Ecto neural progenitor cell (in vitro differentiated cells): Measurements from ENCODE around the gene PLA2G4C.

ENCODE experiments used
- DNase-seq: peaks from one replicate; pipeline ENCODE4 v3.0.0-alpha.2; 2018; ENCODE audit warnings: low spot score

PLA2G4C gene

GRCh38 chr19:48110350-48110966, at the start of gene PLA2G4C:
TSS of gene PLA2G4C (minus strand) at chr19:48110817. CDS start at chr19:48106529, 4,288 bp downstream.
- peak; percentile 92 for DNase-seq

GRCh38 chr19:48158210-48158790, 47.7 kb upstream of the PLA2G4C start:
- DNase-seq: no peak

GRCh38 chr19:48154003-48154402, 43.4 kb upstream of the PLA2G4C start:
- no peak for DNase-seq

- DNase-seq: peak; percentile 67
These were observed 41.9 kb upstream of the PLA2G4C start for GRCh38 chr19:48152551-48152950.

GRCh38 chr19:48149430-48149829, 38.8 kb upstream of the PLA2G4C start:
- DNase-seq: no peak

GRCh38 chr19:48148576-48148975, 38.0 kb upstream of the PLA2G4C start:
- DNase-seq: no peak

GRCh38 chr19:48147597-48148175, 37.1 kb upstream of the PLA2G4C start:
- no peak for DNase-seq

GRCh38 chr19:48139053-48139452, 28.4 kb upstream of the PLA2G4C start:
- DNase-seq: no peak

GRCh38 chr19:48137411-48137810, 26.8 kb upstream of the PLA2G4C start:
- no peak for DNase-seq

GRCh38 chr19:48136547-48136946, 25.9 kb upstream of the PLA2G4C start:
- no peak for DNase-seq

GRCh38 chr19:48135411-48135810, 24.8 kb upstream of the PLA2G4C start:
- DNase-seq: no peak

GRCh38 chr19:48133094-48133493, 22.5 kb upstream of the PLA2G4C start:
- DNase-seq: no peak

GRCh38 chr19:48127561-48127960, 16.9 kb upstream of the PLA2G4C start:
- no peak for DNase-seq

- DNase-seq: no peak
These were observed 13.5 kb upstream of the PLA2G4C start for GRCh38 chr19:48123907-48124651.

- no peak for DNase-seq
These were observed 11.8 kb upstream of the PLA2G4C start for GRCh38 chr19:48122421-48122820.

GRCh38 chr19:48121909-48122371, 11.3 kb upstream of the PLA2G4C start:
- no peak for DNase-seq

GRCh38 chr19:48121066-48121465, 10.4 kb upstream of the PLA2G4C start:
- no peak for DNase-seq

- no peak for DNase-seq
These were observed 9.9 kb upstream of the PLA2G4C start for GRCh38 chr19:48120505-48120904.

- no peak for DNase-seq
These were observed 7.5 kb upstream of the PLA2G4C start for GRCh38 chr19:48118131-48118517.

- no peak for DNase-seq
These were observed 7.0 kb upstream of the PLA2G4C start for GRCh38 chr19:48117515-48118130.

- no peak for DNase-seq
These were observed 2.7 kb upstream of the PLA2G4C start for GRCh38 chr19:48113190-48113917.

GRCh38 chr19:48111280-48111679, 663 bp upstream of the PLA2G4C start:
- DNase-seq: no peak
